HFFc6 (cell line): ENCODE results near the gene HSD17B8. TPM values are rescaled to one million over a fixed set of nuclear protein-coding genes. Genes with fewer than 3 reads are reported as not detected.

Experiments used
- DNase-seq: peaks from one replicate; pipeline ENCODE4 v3.0.0-alpha.2; 2018
- H3K27ac Mint-ChIP-seq: 2 replicates; pipeline ENCODE4 v1.8.0; 2020; ENCODE audit warnings: mild to moderate bottlenecking, mixed read lengths
- H3K27me3 Mint-ChIP-seq: 2 replicates; pipeline ENCODE4 v1.8.0; 2021; ENCODE audit warnings: mild to moderate bottlenecking, moderate library complexity, mixed read lengths; ENCODE audit not compliant: insufficient read depth
- H3K36me3 Mint-ChIP-seq: 2 replicates; pipeline ENCODE4 v1.8.0; 2021; ENCODE audit warnings: low read depth, mixed read lengths
- H3K4me1 Mint-ChIP-seq: 2 replicates; pipeline ENCODE4 v1.8.0; 2020; ENCODE audit warnings: low read depth, mixed read lengths
- H3K4me3 Mint-ChIP-seq: 2 replicates; pipeline ENCODE4 v1.8.0; 2020; ENCODE audit warnings: mild to moderate bottlenecking, moderate library complexity, mixed read lengths
- H3K9me3 Mint-ChIP-seq: 2 replicates; pipeline ENCODE4 v1.8.0; 2020; ENCODE audit warnings: mild to moderate bottlenecking, mixed read lengths
- long read RNA-seq: library from polyadenylated mRNA; unstranded; transcript quantifications from one replicate; pipeline ENCODE4 v2.0.0, GENCODE V29; 2019
- total RNA-seq, 6 experiments: library from RNA; stranded (reverse); fragmentation: NEBNext Ultra II Directional; extraction: Animal tissue kit (Norgen Biotek cat#: 25700); gene quantifications; 2 replicates in 1 of 6; 3 replicates in 5 of 6; pipeline ENCODE4 v1.2.3, GENCODE V29; 2021
- TF ChIP-seq, protein P1 (sequence below): fragments of 200-600 bp; sonication (generic); IDR thresholded peaks from 2 replicates; pipeline ENCODE4 v1.5.0; 2021; ENCODE audit warnings: antibody characterized with exemption, mild to moderate bottlenecking

Gene HSD17B8
- 1 to 10 TPM in 2 of 6 experiments, under 1 TPM in 4; 0.39 to 1.2 (median 0.73) TPM for total RNA-seq
- long read RNA-seq, partial matches to known transcripts: 1 of 2 reads
- long read RNA-seq, other reads (novel, unspliced or antisense): 0 of 2 reads

DNA sequence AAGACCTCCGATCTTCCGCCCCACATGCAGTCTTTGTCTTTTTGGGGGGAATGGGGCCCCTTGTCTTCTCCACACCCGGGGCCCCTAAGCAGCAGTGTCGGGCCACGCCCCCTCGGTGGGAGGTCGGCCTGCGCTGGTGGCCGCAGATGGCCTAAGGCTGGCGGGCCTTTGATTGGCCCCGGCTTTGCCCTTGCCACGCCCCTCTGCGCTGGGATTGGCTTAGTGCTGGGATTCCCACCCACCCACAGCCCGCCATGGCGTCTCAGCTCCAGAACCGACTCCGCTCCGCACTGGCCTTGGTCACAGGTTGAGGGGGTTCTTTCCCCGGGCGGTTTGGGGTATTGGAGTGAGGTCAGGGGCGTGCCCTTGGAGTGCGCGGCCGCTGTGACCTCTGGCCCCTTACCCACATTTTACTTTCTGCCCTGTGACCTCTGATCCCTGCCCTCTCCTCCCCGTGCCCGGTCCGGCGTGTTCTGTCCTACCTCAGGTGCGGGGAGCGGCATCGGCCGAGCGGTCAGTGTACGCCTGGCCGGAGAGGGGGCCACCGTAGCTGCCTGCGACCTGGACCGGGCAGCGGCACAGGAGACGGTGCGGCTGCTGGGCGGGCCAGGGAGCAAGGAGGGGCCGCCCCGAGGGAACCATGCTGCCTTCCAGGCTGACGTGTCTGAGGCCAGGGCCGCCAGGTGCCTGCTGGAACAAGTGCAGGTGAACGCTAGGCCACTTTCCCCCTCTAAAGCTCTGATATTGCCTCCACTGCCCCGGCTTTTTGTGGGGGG, at the start of gene HSD17B8:
TSS of gene HSD17B8 (plus strand) at position 241 of the 776 bp plus-strand sequence. CDS start at position 255, 14 bp downstream.
- DNase-seq: peak; percentile 77
- H3K36me3 Mint-ChIP-seq: peaks cover 52% of the 10 kb centered on the region
- peak within 1 kb of the TSS; percentile 100 for H3K4me3 Mint-ChIP-seq
- H3K27me3 Mint-ChIP-seq: peaks cover 8% of the 10 kb centered on the region
- H3K9me3 Mint-ChIP-seq: no peaks in the 10 kb centered on the region
- TF ChIP-seq, protein P1, sequence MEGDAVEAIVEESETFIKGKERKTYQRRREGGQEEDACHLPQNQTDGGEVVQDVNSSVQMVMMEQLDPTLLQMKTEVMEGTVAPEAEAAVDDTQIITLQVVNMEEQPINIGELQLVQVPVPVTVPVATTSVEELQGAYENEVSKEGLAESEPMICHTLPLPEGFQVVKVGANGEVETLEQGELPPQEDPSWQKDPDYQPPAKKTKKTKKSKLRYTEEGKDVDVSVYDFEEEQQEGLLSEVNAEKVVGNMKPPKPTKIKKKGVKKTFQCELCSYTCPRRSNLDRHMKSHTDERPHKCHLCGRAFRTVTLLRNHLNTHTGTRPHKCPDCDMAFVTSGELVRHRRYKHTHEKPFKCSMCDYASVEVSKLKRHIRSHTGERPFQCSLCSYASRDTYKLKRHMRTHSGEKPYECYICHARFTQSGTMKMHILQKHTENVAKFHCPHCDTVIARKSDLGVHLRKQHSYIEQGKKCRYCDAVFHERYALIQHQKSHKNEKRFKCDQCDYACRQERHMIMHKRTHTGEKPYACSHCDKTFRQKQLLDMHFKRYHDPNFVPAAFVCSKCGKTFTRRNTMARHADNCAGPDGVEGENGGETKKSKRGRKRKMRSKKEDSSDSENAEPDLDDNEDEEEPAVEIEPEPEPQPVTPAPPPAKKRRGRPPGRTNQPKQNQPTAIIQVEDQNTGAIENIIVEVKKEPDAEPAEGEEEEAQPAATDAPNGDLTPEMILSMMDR: no peak
- peaks cover 63% of the 10 kb centered on the region for H3K4me1 Mint-ChIP-seq
- H3K27ac Mint-ChIP-seq: peak within 1 kb of the TSS; percentile 97

GRCh38 chr6:33156561-33156960, 47.9 kb upstream of the HSD17B8 start:
- no peak for DNase-seq
- H3K9me3 Mint-ChIP-seq: peaks cover 16% of the 10 kb centered on the region

GRCh38 chr6:33156964-33157363, 47.5 kb upstream of the HSD17B8 start:
- TF ChIP-seq, protein P1: no peak
- H3K27ac Mint-ChIP-seq: no peak overlapping the region
- H3K27me3 Mint-ChIP-seq: peaks cover 33% of the 10 kb centered on the region
- H3K4me1 Mint-ChIP-seq: peaks cover 18% of the 10 kb centered on the region
- peaks cover 7% of the 10 kb centered on the region for H3K36me3 Mint-ChIP-seq
- H3K4me3 Mint-ChIP-seq: no peak overlapping the region
- DNase-seq: no peak
- H3K9me3 Mint-ChIP-seq: peaks cover 12% of the 10 kb centered on the region

More at GRCh38 chr6:33156561-33156960, 47.9 kb upstream of the HSD17B8 start:
- H3K36me3 Mint-ChIP-seq: peaks cover 11% of the 10 kb centered on the region
- H3K27me3 Mint-ChIP-seq: peaks cover 37% of the 10 kb centered on the region
- peaks cover 14% of the 10 kb centered on the region for H3K4me1 Mint-ChIP-seq
- TF ChIP-seq, protein P1: no peak
- no peak overlapping the region for H3K27ac Mint-ChIP-seq
- H3K4me3 Mint-ChIP-seq: no peak overlapping the region

DNA sequence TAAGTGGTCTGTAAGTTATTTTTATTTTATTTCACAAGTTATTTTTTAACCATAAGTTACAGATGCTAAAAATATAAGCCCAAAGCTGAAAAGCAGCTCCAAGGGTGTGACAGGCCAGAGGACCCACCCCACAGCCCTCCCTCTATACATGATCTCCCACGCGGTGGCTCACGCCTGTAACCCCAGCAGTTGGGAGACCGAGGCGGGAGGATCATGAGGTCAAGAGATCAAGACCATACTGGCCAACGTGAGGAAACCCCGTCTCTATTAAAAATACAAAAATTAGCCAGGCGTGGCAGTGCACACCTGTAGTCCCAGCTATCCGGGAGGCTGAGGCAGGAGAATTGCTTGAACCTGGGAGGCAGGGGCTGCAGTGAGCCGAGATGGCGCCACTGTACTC, 44.4 kb upstream of the HSD17B8 start:
- H3K9me3 Mint-ChIP-seq: no peaks in the 10 kb centered on the region
- peaks cover 21% of the 10 kb centered on the region for H3K4me1 Mint-ChIP-seq
- DNase-seq: no peak
- H3K4me3 Mint-ChIP-seq: no peak overlapping the region
- TF ChIP-seq, protein P1: no peak
- no peak overlapping the region for H3K27ac Mint-ChIP-seq
- peaks cover 27% of the 10 kb centered on the region for H3K27me3 Mint-ChIP-seq
- no peaks in the 10 kb centered on the region for H3K36me3 Mint-ChIP-seq

DNA sequence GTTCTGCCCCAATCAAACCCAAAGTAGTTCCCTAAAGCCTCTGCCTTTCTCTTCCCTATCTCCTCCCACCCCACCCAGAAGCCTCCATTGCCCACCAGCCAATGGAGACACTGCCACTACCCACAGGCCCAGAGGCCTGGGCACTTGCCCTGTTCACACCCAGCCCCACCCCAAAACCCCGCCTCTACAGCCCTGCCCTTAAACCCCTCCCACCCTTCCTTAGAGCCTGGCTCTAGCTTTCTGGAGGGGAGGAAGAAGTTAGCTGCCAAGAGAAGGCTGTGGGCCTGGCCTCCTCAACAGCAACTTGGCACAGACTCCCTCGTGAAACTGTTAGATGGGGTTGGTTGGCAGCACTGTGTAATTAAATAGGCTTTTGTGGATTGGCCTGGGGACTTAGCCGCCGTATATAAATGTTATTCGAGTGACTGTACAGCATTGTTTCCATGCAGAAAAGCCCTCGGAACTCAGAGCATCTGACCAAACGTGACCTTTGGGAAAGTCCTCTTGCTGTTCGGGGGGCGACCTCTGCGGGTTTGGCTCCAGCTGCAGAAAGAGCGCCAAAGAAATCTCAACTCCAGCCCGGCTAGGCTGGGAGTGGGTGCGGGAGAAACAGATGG, 43.6 kb upstream of the HSD17B8 start:
- Mint-ChIP-seq H3K27me3 (peaks cover 25% of the 10 kb centered on the region), H3K4me1 (peaks cover 21% of the 10 kb centered on the region), H3K27ac (peak overlapping the region; percentile 64), H3K4me3 (peak overlapping the region; percentile 83), H3K36me3 (no peaks in the 10 kb centered on the region), H3K9me3 (no peaks in the 10 kb centered on the region)
- peak; percentile 92 for DNase-seq
- TF ChIP-seq, protein P1: no peak
